GM12891 (cell line): ENCODE measurements around the gene CCL1.

ENCODE experiments used
- DNase-seq: peaks from one replicate; pipeline ENCODE4 v3.0.0; 2011; ENCODE audit warnings: low spot score; ENCODE audit not compliant: insufficient read length
- FAIRE-seq: peaks from 2 replicates; lab custom pipeline; 2011; peaks lifted over from hg19 to GRCh38; lab: Jason Lieb, UNC
- PAX5 ChIP-seq: IDR thresholded peaks from 2 replicates; pipeline ENCODE4 v1.6.1; 2011; ENCODE audit warnings: low read length, moderate library complexity, mild to moderate bottlenecking; ENCODE audit not compliant: insufficient read depth, severe bottlenecking
- POLR2A ChIP-seq: IDR thresholded peaks from 2 replicates; pipeline ENCODE4 v1.6.1; 2011; ENCODE audit warnings: low read depth, low read length, control low read depth
- POLR2AphosphoS5 ChIP-seq: IDR thresholded peaks from 2 replicates; pipeline ENCODE4 v1.6.1; 2011; ENCODE audit warnings: low read depth, low read length, control low read depth
- POU2F2 ChIP-seq: IDR thresholded peaks from 2 replicates; pipeline ENCODE4 v1.6.1; 2011; ENCODE audit warnings: low read depth, mild to moderate bottlenecking, control low read depth, low read length, moderate library complexity
- SPI1 ChIP-seq: IDR thresholded peaks from 2 replicates; pipeline ENCODE4 v1.6.1; 2011; ENCODE audit warnings: low read depth, low read length, control low read depth
- TAF1 ChIP-seq: IDR thresholded peaks from 2 replicates; pipeline ENCODE4 v1.6.1; 2011; ENCODE audit warnings: low read depth, low read length, control low read depth

Gene CCL1

GRCh38 chr17:34398990-34399389 is 36.0 kb upstream of the CCL1 start:
- DNase-seq (no peak), FAIRE-seq (no peak)
- TF ChIP-seq POLR2AphosphoS5 (no peak), POU2F2 (no peak), PAX5 (no peak), SPI1 (no peak), POLR2A (no peak), TAF1 (no peak)

- no peak for FAIRE-seq
- TF ChIP-seq PAX5 (no peak), SPI1 (no peak), POLR2A (no peak), TAF1 (no peak), POU2F2 (no peak), POLR2AphosphoS5 (no peak)
These were observed 34.2 kb upstream of the CCL1 start for GRCh38 chr17:34397265-34397664.

GRCh38 chr17:34393401-34393800 is 30.4 kb upstream of the CCL1 start:
- FAIRE-seq (no peak), DNase-seq (no peak)
- TF ChIP-seq TAF1 (no peak), PAX5 (no peak), POU2F2 (no peak), SPI1 (no peak), POLR2AphosphoS5 (no peak), POLR2A (no peak)

More at GRCh38 chr17:34397265-34397664, 34.2 kb upstream of the CCL1 start:
- no peak for DNase-seq

- no peak for DNase-seq
- TF ChIP-seq PAX5, result no peak
- TF ChIP-seq TAF1, result no peak
- TF ChIP-seq POLR2A, result no peak
- TF ChIP-seq POU2F2, result peak; percentile 17; the same call in 1 of the 2 replicates
- TF ChIP-seq POLR2AphosphoS5, result no peak
- no peak for FAIRE-seq
These were observed 28.2 kb upstream of the CCL1 start for GRCh38 chr17:34391241-34391640.

- FAIRE-seq, result no peak
- no peak for DNase-seq
- TF ChIP-seq SPI1 (no peak), POU2F2 (no peak), POLR2A (no peak), POLR2AphosphoS5 (no peak), TAF1 (no peak), PAX5 (no peak)
These were observed 27.6 kb upstream of the CCL1 start for GRCh38 chr17:34390649-34391048.

- FAIRE-seq (no peak), DNase-seq (no peak)
- TF ChIP-seq TAF1, result no peak
- no peak for TF ChIP-seq PAX5
- TF ChIP-seq SPI1, result no peak
- TF ChIP-seq POLR2AphosphoS5, result no peak
- TF ChIP-seq POLR2A, result no peak
- no peak for TF ChIP-seq POU2F2
These were observed 26.2 kb upstream of the CCL1 start for GRCh38 chr17:34389126-34389750.

GRCh38 chr17:34387566-34387965 is 24.5 kb upstream of the CCL1 start:
- DNase-seq (no peak), FAIRE-seq (no peak)
- TF ChIP-seq TAF1 (no peak), PAX5 (no peak), POU2F2 (no peak), POLR2A (no peak), POLR2AphosphoS5 (no peak), SPI1 (no peak)

GRCh38 chr17:34386697-34387550 is 23.9 kb upstream of the CCL1 start:
- no peak for TF ChIP-seq SPI1
- TF ChIP-seq POLR2A, result no peak
- no peak for TF ChIP-seq PAX5
- no peak for TF ChIP-seq TAF1
- no peak for TF ChIP-seq POLR2AphosphoS5
- TF ChIP-seq POU2F2, result no peak
- FAIRE-seq, result no peak
- DNase-seq, result no peak

GRCh38 chr17:34386343-34386696 is 23.3 kb upstream of the CCL1 start:
- no peak for DNase-seq
- FAIRE-seq, result no peak
- TF ChIP-seq TAF1 (no peak), POLR2AphosphoS5 (no peak), POU2F2 (no peak)
